Measurements from ENCODE around the gene LCN12.

Gene LCN12

DNA sequence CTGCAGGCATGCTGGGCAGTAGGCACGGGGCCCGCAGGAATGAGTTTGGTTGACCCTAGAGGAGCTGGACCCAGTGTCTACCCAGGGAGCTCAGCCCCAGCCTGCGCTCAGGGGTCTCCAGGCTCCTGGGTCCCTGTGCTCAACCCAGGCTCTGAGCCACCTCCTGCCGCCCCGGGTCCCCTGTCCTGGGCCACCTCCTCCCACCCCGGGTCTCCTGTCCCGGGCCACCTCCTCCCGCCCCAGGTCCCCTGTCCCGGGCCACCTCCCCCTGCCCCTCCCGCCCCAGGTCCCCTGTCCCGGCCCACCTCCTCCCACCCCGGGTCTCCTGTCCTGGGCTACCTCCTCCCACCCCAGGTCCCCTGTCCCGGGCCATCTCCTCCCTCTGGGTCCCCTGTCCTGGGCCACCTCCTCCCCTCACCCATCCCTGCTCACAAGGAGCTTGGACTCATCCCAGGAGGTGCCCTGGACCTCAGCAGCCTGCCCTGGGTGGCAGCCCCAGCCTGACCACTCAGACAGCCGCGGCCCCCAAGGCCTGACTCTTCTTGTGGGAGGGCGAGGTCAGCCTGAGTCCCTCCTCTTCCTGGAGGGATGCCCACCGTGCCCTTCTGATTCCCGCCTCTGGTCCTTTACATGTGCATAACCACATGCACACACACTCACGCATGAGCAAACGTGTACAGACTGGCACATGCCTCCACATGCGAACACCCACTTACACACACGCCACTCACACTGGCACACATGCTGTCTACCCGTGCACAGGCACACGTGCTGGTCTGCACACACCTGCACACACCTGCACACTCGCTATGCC lies 2.4 kb downstream of the LCN12 start:
- TF ChIP-seq GATA3 (IDR thresholded peaks at IDR 0.05; ENCODE audit: low read depth, low read length) (no peak), GATA2 (IDR thresholded peaks at IDR 0.05; ENCODE audit: low read depth, low read length) (no peak)

DNA sequence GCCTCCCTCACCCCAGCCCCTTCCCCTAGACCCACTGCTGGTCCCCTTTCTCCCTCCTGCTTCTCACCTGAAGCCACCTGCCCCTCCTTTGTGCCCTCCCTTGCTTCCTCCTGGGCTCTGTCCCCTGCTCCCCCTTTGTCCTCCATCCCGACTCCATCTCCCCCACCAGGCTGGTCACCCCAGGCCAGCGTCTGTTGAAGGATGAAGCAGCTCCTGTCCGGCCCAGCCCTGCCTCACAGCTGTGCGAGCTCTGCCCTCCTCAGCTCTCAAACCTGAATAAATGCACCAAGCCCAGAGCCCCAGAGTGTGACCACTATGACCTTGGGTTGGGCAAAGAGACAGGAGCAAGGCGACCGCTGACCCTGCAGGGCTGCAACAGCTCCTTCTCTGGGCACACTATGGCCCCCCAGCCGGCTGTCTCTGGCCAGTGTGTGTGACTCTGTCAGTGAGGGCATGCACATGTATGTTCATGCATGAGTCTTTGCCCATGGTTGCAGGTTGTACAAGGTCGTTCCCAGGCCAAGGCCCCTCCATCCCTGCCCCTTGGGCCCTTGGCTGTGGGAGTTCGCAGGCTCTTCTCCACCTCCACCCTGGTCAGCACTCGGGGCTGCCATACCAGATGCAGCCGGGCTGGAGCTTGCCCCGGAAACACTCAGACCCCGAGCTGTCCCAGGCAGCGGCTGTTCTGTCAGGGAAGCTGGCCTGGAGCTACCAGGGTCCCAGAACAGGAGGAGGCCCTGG lies 3.3 kb downstream of the LCN12 start:
- no peak for TF ChIP-seq GATA2 (IDR thresholded peaks at IDR 0.05; ENCODE audit: low read depth, low read length)
- no peak for TF ChIP-seq GATA3 (IDR thresholded peaks at IDR 0.05; ENCODE audit: low read depth, low read length)

DNA sequence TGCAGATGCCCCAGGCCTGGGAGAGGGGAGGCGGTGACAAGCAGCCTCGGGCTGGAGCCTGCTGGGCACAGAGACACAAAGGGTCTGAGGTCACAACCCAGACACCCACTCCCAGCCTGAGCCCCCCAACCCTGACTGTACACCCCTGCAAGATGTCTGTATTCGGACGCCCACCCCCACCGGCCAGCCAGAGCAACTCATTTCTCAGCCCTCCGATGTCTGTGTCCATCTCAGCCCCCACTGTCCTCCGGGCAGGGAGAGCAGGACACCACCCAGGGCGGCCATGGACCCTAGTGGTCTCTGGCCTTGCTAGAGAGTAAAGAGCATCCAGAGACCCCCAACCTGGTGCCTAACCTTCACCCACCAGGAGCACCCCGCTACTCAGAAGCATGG lies 3.9 kb downstream of the LCN12 start:
- no peak for TF ChIP-seq GATA2 (IDR thresholded peaks at IDR 0.05; ENCODE audit: low read depth, low read length)
- TF ChIP-seq GATA3 (IDR thresholded peaks at IDR 0.05; ENCODE audit: low read depth, low read length) = no peak

DNA sequence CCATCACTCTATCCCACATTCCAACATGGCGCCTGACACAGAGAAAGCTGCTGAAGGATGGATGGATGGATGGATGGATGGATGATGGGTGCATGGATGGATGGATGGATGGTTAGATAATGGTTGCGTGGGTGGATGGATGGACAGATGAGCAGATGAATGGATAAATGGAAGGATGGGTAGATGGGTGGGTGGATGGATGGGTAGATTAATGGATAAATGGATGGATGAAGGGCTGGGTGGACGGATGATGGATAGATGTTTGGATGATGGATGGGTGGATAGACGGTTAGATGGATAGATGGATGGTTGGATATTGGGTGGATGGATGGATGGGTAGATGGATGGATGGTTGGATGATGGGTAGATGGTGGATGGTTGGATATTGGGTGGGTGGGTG lies 4.5 kb downstream of the LCN12 start:
- TF ChIP-seq GATA3 (IDR thresholded peaks at IDR 0.05; ENCODE audit: low read depth, low read length) = no peak
- no peak for TF ChIP-seq GATA2 (IDR thresholded peaks at IDR 0.05; ENCODE audit: low read depth, low read length)

DNA sequence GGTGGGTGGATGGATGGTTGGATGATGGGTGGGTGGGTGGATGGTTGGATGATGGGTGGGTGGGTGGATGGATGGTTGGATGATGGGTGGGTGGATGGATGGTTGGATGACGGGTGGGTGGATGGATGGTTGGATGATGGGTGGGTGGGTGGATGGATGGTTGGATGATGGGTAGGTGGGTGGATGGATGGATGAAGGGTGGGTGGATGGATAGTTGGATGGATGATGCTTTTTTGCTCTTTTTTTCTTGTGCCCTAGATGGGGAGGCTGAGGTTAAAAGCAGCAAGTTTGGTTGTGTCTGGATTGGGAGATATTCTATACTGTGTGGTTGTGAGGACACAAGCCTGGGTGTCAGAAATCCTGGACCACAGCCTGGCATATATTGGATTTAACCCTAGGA lies 5.4 kb downstream of the LCN12 start:
- TF ChIP-seq GATA3 (IDR thresholded peaks at IDR 0.05; ENCODE audit: low read depth, low read length) (no peak), GATA2 (IDR thresholded peaks at IDR 0.05; ENCODE audit: low read depth, low read length) (no peak)

DNA sequence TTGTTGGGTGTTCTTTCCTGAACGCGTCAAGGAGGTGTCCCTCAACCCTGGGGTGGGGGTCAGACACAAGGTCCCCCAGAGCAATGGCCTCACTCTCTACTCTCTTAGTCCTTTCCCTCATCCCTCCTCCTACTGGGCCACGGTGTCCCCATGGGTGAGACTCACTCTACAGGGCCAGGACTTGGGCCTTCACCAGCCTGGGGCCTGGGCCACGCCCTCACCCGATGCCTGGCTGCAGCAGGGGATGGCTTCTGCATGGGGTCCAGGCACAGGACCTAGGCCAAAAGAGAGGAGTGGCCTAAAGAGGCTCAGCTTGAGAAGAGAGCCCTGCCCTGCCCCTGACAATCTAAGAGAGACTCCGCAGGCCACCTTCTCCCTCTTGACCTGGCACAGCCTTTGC lies 5.8 kb downstream of the LCN12 start:
- TF ChIP-seq GATA3 (IDR thresholded peaks at IDR 0.05; ENCODE audit: low read depth, low read length) = no peak
- TF ChIP-seq GATA2 (IDR thresholded peaks at IDR 0.05; ENCODE audit: low read depth, low read length) = no peak

DNA sequence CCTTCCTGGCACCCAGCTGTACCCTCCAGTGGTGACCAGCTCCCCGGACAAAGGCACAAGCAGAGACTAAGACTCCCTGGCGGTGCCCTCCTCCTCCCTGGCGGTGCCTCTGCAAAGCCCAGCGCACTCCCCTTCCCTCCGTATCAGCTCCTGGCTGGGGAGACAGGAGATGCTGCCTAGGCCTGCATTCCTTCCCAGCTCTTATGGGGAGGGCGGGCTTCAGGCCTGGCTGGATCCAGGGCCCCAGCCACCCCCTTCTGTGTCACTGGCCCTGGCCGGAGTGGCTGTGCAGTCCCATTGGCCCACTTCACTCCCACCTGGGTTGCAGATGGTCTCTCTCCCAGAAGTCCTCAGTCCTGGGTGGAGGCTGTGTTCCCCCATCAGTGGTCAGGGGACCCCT lies 6.4 kb downstream of the LCN12 start:
- no peak for TF ChIP-seq GATA3 (IDR thresholded peaks at IDR 0.05; ENCODE audit: low read depth, low read length)
- no peak for TF ChIP-seq GATA2 (IDR thresholded peaks at IDR 0.05; ENCODE audit: low read depth, low read length)

DNA sequence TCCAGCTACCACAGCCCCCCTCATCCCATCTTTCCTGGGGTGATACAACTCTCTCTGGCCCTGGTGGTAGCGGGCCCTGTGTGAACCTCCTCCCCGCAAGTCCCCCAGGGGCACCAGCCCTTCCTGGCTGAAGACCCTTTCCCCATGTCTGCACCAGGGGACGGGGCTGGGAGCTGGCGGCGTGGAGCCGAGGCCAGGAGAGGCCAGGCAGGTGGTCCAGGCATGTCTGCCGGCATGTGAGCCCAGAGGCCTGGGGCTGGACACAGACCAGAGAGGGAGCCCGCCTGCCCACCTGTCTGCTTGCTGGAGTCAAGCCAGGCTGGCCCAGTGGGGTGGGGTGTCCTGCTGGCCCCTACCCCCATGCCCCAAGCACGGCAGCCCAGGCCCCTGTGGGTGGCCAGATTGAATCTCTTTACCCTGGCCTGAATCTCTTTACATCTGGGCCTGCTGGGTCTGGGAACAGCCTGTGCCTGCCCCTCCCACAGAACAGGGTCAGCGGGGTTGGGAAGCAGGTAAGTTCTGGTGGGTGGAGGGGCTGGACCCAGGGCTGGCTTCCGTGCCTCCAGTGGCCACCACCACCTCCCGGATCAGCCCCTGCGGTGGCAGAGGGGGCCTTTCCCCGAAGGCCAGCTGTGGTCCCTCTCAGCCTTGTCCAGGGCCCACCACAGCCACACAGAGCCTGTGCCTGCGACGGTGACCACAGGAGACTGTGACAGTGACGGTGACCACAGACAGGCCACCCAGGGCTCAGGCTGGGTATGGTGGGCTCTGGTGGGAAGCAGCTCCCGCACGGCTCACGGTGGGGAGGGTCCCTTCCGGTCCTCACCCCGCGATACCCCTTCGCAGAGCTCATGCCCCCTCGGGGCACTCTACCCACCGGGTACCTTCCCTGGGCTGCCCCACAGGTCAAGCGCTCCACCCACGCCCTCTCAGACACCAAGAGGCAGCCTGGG lies 7.1 kb downstream of the LCN12 start:
- TF ChIP-seq GATA3 (IDR thresholded peaks at IDR 0.05; ENCODE audit: low read depth, low read length) = no peak
- TF ChIP-seq GATA2 (IDR thresholded peaks at IDR 0.05; ENCODE audit: low read depth, low read length) = no peak

DNA sequence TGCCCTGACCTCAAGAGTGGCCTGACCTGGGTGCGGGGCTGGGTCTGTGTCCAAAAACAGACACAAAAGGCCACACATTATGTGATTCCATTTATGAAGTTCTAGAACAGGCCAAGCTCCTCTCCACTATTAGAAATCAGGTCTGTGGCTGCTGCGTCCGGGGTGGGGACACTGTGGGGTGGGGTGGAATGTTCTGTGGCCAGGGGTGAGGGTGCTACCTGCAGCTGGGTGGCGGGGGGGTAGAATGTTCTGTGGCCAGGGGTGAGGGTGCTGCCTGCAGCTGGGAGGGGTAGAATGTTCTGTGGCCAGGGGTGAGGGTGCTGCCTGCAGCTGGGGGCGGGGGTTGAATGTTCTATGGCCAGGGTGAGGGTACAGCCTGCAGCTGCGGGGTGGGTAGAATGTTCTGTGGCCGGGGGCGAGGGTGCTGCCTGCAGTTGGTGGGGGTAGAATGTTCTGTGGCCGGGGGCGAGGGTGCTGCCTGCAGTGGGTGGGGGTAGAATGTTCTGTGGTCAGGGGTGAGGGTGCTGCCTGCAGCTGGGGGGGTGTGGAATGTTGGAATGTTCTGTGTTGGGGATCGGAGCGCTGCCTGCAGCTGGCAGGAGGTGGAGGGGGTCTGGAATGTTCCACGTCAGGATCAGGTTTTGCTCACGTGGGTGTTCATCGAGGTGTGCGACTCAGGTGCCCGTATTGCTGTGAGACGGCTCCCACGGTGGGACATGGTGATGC lies 8.3 kb downstream of the LCN12 start:
- TF ChIP-seq GATA3 (IDR thresholded peaks at IDR 0.05; ENCODE audit: low read depth, low read length) = no peak

DNA sequence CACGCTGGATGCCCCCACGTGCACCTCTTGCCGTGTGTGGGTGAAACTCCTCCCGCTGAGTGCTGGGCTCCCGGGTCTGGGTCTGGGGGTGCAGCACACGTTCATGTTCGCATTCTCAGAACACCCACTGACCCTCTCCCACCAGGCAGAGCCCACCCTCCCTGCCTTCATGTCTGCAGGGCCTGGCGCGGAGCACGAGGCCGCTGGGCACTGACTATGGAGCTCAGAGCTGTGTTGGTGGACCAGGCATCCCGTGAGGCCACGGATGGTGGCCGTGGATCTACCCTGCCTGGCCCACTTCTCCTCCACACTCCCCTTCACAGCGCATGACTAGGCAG lies 8.8 kb downstream of the LCN12 start:
- TF ChIP-seq GATA3 (IDR thresholded peaks at IDR 0.05; ENCODE audit: low read depth, low read length) = no peak
- no peak for TF ChIP-seq GATA2 (IDR thresholded peaks at IDR 0.05; ENCODE audit: low read depth, low read length)

DNA sequence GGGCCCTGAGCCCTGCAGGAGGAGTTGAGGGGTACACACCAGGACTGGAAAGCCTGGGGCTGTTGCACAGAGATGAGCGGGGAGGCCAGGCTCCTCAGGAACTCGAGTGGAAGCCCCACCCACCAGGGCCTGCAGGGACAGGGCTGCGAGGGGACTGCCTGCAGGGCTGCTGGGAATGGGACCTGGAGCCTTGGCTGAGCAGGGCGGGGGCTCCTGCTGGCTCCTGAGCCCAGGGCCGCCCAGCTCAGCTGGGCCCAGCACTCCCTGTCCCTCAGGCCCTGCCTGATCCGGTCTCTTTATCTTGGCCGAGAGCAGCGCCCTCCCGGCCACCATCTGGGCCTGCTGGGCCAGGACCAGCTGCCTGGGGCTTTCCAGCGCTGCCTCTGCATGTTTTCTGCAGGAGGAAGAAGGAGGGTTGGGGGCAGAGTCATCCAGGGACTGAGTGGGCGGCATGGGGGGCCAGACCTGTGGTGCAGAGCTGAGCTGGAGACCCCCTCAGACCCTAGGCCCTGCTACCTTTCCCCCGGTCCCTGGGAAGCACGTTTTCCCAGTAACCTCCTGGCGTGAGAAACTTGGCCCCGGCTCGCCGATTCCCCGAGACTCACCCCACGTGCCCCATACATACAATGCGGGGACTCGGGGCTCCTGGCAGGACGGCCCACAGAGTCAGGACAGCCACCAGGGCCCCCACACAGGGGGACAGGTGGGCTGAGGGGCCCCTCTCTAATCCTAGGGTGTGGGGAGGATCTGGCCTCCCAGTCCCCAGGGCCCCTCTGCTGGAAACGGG lies 9.4 kb downstream of the LCN12 start:
- TF ChIP-seq GATA2 (IDR thresholded peaks at IDR 0.05; ENCODE audit: low read depth, low read length) = no peak
- TF ChIP-seq GATA3 (IDR thresholded peaks at IDR 0.05; ENCODE audit: low read depth, low read length) = no peak

DNA sequence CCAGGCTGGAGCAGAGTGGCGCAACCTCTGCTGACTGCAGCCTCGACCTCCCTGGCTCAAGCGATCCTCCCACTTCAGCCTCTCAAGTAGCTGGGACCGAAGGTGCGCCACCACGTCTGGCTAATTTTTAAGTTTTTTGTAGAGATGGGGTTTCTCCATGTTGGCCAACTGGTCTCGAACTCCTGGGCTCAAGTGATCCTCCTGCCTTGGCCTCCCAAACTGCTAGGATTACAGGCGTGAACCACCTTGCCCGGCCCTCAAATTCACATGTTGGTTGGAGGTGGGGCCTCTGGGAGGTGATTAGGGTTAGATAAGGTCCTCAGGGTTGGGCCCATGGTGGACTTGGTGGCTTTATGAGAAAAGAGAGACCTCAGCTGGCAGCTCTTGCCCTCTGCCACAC lies 10.1 kb downstream of the LCN12 start:
- TF ChIP-seq GATA3 (IDR thresholded peaks at IDR 0.05; ENCODE audit: low read depth, low read length) (no peak), GATA2 (IDR thresholded peaks at IDR 0.05; ENCODE audit: low read depth, low read length) (no peak)

DNA sequence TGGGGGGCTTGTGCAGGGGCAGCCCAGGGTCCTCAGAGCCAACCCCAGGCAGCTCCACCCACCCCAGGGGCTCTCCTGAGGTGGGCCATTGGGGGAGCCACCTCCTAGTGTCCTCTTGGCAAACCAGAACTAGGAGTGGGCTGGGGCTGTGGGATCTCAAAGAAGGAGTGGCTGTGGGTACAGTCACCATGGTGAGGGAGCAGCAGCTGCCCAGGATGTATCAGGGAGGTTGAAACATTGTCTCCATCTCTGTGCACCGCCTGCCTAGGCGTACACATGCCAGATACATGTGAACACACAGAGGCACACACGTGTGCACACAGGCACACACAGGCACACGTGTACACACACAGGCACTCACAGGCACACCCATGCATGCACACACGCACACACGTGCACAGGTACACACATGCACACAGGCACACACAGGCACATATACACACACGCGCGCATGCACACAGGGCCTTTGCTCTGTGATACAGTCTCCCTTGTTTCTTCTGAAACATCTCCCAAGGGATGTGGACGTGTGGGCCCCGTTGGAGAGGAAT lies 10.7 kb downstream of the LCN12 start:
- no peak for TF ChIP-seq GATA3 (IDR thresholded peaks at IDR 0.05; ENCODE audit: low read depth, low read length)
- no peak for TF ChIP-seq GATA2 (IDR thresholded peaks at IDR 0.05; ENCODE audit: low read depth, low read length)

Data from SH-SY5Y (cell line).